ENCODE measurements around the gene ZNF664. TPM values are rescaled to one million over a fixed set of nuclear protein-coding genes. Genes with fewer than 3 reads are reported as not detected.
A peak's percentile ranks its signal among the peaks of the same experiment; 100 is the strongest.

ZNF664 gene
- total RNA-seq, 1 donor from 2014 or later = 25.1 TPM

DNA sequence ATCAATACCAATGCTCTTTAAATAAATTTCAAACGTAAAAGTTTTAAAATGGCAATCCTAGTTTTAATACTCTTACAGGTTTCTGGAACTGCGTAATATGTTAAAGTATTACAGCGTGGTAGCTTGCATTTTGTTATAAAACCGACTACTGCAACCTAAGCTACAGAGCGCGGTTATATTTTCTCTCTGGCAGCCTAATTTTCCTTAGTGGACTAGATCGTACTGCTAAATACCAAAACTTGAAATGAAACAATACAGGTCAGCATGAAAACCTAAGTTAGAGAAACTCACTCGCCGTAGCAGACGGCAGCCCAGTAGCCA is 1.6 kb upstream of the ZNF664 start:
- Histone ChIP-seq H3K36me3 (ENCODE audit: control insufficient read depth in 3 of 3, insufficient read depth in 3 of 3, low read length in 3 of 3) (peaks cover 2 to 7% (median 4%) of the 10 kb centered on the region in 3 donors), H3K4me1 (ENCODE audit: control insufficient read depth in 3 of 3, insufficient read depth in 3 of 3, low read length in 3 of 3) (peaks cover 7 to 19% (median 9%) of the 10 kb centered on the region in 3 donors), H3K9me3 (ENCODE audit: control insufficient read depth in 3 of 3, low read length in 3 of 3) (no peaks in the 10 kb centered on the region), H3K27me3 (ENCODE audit: control insufficient read depth in 3 of 3, insufficient read depth in 3 of 3, low read length in 3 of 3) (no peaks in the 10 kb centered on the region), H3K9ac (ENCODE audit: low read depth in 1 of 3, low read length in 3 of 3) (peak overlapping the region; percentile 82 to 89 (median 87)), H3K27ac (ENCODE audit: low read depth, low read length) (peak overlapping the region; percentile 84), H3K4me3 (ENCODE audit: low read length in 3 of 3) (peak overlapping the region; percentile 76 to 84 (median 84))

DNA sequence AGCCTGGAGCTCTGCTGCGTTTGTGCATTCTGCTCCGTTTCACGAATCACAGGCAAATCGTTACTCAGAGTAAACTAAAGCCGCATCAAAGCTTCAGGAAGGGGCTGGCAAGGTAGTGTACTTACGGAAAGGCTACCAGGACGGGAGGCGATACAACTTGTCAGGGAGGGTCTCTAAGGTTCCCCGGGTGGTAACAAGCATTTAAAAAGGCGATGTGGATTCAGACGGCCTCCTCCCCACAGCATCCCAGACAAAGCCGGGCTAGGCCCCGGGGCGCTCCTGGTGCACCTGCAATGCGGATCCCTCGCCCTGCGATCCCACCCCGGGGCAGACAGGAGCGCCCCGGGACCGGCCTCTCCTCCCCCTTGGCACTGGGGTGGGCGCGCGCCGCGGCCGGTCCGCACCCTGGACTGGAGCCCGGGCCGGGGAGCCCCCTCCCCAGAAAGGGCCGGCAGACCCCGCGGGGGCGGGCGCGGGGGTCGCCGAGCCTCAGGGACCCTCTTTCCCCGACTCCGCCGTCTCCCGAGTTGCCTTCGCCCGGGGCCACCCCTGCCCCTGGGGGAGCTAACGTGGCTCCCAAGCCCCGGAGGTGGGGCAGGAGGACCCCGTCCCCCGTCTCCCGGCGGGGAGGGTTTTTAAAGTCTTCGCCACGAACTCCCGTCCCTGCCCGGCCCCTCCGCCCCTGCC is 1.1 kb upstream of the ZNF664 start:
- peaks cover 3 to 10% (median 6%) of the 10 kb centered on the region in 3 donors for H3K36me3 ChIP-seq (ENCODE audit: control insufficient read depth in 3 of 3, insufficient read depth in 3 of 3, low read length in 3 of 3)
- peak overlapping the region; percentile 84 for H3K27ac ChIP-seq (ENCODE audit: low read depth, low read length)
- H3K4me1 ChIP-seq (ENCODE audit: control insufficient read depth in 3 of 3, insufficient read depth in 3 of 3, low read length in 3 of 3) = peaks cover 7 to 19% (median 9%) of the 10 kb centered on the region in 3 donors
- H3K4me3 ChIP-seq (ENCODE audit: low read length in 3 of 3) = peak overlapping the region; percentile 76 to 84 (median 84)
- H3K9ac ChIP-seq (ENCODE audit: low read depth in 1 of 3, low read length in 3 of 3) = peak overlapping the region; percentile 82 to 89 (median 87)
- no peaks in the 10 kb centered on the region for H3K27me3 ChIP-seq (ENCODE audit: control insufficient read depth in 3 of 3, insufficient read depth in 3 of 3, low read length in 3 of 3)
- H3K9me3 ChIP-seq (ENCODE audit: control insufficient read depth in 3 of 3, low read length in 3 of 3) = no peaks in the 10 kb centered on the region

DNA sequence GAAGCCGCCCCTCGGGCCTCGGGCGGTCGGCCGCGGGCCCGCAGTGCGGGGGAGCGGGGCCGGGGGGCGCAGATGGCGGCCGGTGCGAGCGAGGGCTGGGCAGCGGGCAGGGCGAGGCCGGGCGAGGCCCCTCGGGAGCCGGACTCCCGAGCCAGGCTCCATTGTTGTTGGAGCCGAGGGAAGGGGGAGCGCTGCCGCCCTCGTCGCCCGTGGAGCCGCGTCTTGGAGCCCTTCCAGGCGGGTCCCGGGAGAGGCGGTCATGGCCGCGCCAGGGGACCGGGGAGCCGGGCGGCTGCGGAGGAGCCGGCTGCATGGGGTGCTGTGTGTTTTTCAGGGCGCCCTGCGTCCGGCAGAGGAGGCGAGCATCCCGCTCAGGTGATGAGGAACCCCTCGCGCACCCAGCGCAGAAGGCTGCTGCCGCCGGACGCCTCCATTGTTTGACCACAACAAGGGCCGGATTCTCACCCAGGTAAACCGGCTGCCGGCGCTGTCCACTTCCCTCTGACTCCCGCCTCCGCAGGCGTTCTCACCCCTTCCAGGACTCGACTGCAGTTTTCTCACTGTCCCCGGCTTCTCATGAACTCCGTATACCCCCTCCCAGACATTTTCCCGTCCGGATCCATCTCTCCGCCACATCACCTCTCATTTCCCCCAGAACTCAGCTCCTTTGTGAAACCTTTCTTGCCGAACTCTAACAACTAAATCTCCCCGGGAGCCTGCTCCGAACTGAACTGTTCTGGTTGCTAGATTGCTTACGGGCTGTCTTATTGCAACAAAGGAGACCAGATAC is 732 bp downstream of the ZNF664 start:
- Histone ChIP-seq H3K9ac (ENCODE audit: low read depth in 1 of 3, low read length in 3 of 3) (peak overlapping the region; percentile 61 to 80 (median 71)), H3K4me3 (ENCODE audit: low read length in 3 of 3) (peak overlapping the region; percentile 65 to 77 (median 70)), H3K4me1 (ENCODE audit: control insufficient read depth in 3 of 3, insufficient read depth in 3 of 3, low read length in 3 of 3) (peaks cover 7 to 19% (median 9%) of the 10 kb centered on the region in 3 donors), H3K9me3 (ENCODE audit: control insufficient read depth in 3 of 3, low read length in 3 of 3) (no peaks in the 10 kb centered on the region), H3K36me3 (ENCODE audit: control insufficient read depth in 3 of 3, insufficient read depth in 3 of 3, low read length in 3 of 3) (peaks cover 3 to 13% (median 6%) of the 10 kb centered on the region in 3 donors), H3K27ac (ENCODE audit: low read depth, low read length) (no peak overlapping the region), H3K27me3 (ENCODE audit: control insufficient read depth in 3 of 3, insufficient read depth in 3 of 3, low read length in 3 of 3) (no peaks in the 10 kb centered on the region)

DNA sequence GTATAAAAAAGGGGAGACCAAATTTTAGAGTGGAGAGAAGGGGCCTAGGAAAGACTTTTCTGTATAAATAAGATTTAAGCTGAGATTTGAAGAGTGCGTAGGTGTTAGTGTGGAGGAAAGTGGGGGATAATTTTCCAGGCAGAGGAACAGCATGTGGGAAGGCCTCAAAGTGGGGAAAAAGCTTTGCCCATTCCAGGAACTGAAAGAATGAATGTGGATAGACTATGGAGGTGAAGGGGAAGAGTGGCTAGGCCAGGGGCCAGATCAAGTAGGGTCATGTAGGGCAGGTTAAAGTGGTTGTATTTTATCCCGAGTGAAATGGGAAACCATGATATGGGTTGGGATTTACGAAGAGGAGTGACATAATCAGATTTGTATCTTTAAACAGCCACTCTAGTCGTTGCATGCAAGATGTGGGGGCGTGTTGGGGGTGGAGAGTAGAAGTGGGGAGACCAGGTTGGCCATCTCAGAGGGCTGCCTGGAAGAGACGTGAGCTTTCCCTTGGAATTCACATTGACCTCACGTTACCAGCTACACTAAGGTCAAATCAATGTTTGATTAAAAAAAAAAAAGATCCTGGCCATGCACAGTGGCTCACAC is 3.3 kb downstream of the ZNF664 start:
- Histone ChIP-seq H3K4me1 (ENCODE audit: control insufficient read depth in 3 of 3, insufficient read depth in 3 of 3, low read length in 3 of 3) (peaks cover 7 to 16% (median 9%) of the 10 kb centered on the region in 3 donors), H3K9ac (ENCODE audit: low read depth in 1 of 3, low read length in 3 of 3) (no peak overlapping the region), H3K36me3 (ENCODE audit: control insufficient read depth in 3 of 3, insufficient read depth in 3 of 3, low read length in 3 of 3) (peaks cover 3 to 13% (median 6%) of the 10 kb centered on the region in 3 donors), H3K27ac (ENCODE audit: low read depth, low read length) (no peak overlapping the region), H3K4me3 (ENCODE audit: low read length in 3 of 3) (no peak overlapping the region), H3K9me3 (ENCODE audit: control insufficient read depth in 3 of 3, low read length in 3 of 3) (no peaks in the 10 kb centered on the region), H3K27me3 (ENCODE audit: control insufficient read depth in 3 of 3, insufficient read depth in 3 of 3, low read length in 3 of 3) (no peaks in the 10 kb centered on the region)

DNA sequence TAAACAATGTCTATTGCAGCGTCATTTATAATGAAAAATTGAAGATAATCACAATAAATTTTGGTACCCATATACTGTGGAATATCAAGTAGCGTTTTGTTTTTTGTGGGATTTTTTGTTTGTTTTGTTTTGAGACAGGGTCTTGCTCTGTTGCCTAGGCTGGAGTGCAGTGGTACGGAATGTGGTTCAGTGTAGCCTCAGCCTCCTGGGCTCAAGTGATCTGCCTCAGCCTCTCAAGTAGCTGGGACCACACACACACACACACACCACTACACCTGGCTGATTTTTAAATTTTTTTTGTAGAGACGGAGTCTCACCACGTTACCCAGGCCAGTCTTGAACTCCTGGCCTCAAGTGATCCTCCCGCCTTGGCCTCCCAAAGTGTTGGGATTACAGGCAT is 6.6 kb downstream of the ZNF664 start:
- no peak overlapping the region for H3K9ac ChIP-seq (ENCODE audit: low read depth in 1 of 3, low read length in 3 of 3)
- peaks cover 3 to 12% (median 6%) of the 10 kb centered on the region in 3 donors for H3K36me3 ChIP-seq (ENCODE audit: control insufficient read depth in 3 of 3, insufficient read depth in 3 of 3, low read length in 3 of 3)
- H3K4me1 ChIP-seq (ENCODE audit: control insufficient read depth in 3 of 3, insufficient read depth in 3 of 3, low read length in 3 of 3) = peaks cover 2 to 6% (median 5%) of the 10 kb centered on the region in 3 donors
- no peaks in the 10 kb centered on the region for H3K9me3 ChIP-seq (ENCODE audit: control insufficient read depth in 3 of 3, low read length in 3 of 3)
- H3K27me3 ChIP-seq (ENCODE audit: control insufficient read depth in 3 of 3, insufficient read depth in 3 of 3, low read length in 3 of 3) = no peaks in the 10 kb centered on the region
- no peak overlapping the region for H3K4me3 ChIP-seq (ENCODE audit: low read length in 3 of 3)
- H3K27ac ChIP-seq (ENCODE audit: low read depth, low read length) = no peak overlapping the region

DNA sequence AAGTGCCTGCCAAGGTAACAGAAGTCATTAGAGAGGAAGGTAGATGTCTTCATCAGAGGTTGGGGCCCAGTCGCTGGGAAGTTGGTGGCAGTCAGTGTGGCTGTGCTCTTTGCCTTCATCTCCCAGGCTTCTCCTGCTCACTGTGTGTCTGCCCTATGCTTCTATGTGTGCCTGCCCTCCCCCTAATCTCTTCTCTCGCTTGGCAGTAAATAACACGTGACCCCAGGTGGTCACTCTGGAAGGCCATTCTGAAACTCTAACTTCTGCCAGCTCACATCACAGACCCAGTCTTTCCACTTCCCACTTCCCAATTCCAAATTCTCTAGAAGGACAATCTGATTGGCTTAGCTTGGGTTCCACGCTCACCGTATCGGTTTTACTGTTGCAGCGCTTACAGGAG is 9.3 kb downstream of the ZNF664 start:
- H3K4me1 ChIP-seq (ENCODE audit: control insufficient read depth in 3 of 3, insufficient read depth in 3 of 3, low read length in 3 of 3) = peaks cover 12 to 20% (median 19%) of the 10 kb centered on the region in 3 donors

DNA sequence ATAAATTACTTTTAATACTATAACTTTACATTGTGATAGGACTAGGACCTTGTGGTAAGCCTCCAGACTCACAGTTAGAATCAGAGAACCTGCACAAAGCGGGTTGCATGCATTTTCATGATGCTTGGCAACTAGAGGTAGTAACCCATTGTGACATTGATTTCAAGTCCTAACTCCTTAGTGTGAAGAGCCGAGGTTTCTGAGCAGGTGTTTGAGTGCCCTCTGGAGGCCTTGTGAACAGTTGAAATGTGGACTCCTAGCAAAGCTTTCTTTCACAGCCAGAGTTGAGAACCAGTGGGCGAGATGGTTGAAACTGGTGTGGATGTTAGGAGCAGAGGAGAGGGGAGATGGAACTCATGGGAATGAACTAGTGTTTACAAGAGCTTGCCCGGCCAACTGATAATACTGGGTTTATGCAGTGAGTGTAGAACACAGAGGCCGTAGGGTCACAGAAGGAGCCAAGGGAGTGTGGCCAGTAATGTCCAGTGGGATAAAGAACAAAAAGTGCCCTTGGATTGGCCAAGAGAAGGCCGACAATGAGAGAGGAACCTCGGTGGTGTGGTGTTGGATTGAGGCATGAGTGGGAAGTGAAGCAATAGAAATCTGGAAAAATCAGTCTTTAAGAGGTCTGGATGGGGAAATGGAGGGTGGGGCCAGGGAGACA is 10.9 kb downstream of the ZNF664 start:
- Histone ChIP-seq H3K36me3 (ENCODE audit: control insufficient read depth in 3 of 3, insufficient read depth in 3 of 3, low read length in 3 of 3) (peaks cover 3 to 7% (median 5%) of the 10 kb centered on the region in 3 donors), H3K4me3 (ENCODE audit: low read length in 3 of 3) (no peak overlapping the region), H3K9ac (ENCODE audit: low read depth in 1 of 3, low read length in 3 of 3) (no peak overlapping the region), H3K9me3 (ENCODE audit: control insufficient read depth in 3 of 3, low read length in 3 of 3) (no peaks in the 10 kb centered on the region), H3K27ac (ENCODE audit: low read depth, low read length) (no peak overlapping the region), H3K27me3 (ENCODE audit: control insufficient read depth in 3 of 3, insufficient read depth in 3 of 3, low read length in 3 of 3) (no peaks in the 10 kb centered on the region), H3K4me1 (ENCODE audit: control insufficient read depth in 3 of 3, insufficient read depth in 3 of 3, low read length in 3 of 3) (peaks cover 12 to 22% (median 22%) of the 10 kb centered on the region in 3 donors)

More for the DNA sequence above, 9.3 kb downstream of the ZNF664 start:
- Histone ChIP-seq H3K36me3 (ENCODE audit: control insufficient read depth in 3 of 3, insufficient read depth in 3 of 3, low read length in 3 of 3) (peaks cover 0 to 4% (median 0%) of the 10 kb centered on the region in 3 donors), H3K9ac (ENCODE audit: low read depth in 1 of 3, low read length in 3 of 3) (no peak overlapping the region), H3K4me3 (ENCODE audit: low read length in 3 of 3) (no peak overlapping the region), H3K27ac (ENCODE audit: low read depth, low read length) (no peak overlapping the region), H3K27me3 (ENCODE audit: control insufficient read depth in 3 of 3, insufficient read depth in 3 of 3, low read length in 3 of 3) (no peaks in the 10 kb centered on the region), H3K9me3 (ENCODE audit: control insufficient read depth in 3 of 3, low read length in 3 of 3) (no peaks in the 10 kb centered on the region)

DNA sequence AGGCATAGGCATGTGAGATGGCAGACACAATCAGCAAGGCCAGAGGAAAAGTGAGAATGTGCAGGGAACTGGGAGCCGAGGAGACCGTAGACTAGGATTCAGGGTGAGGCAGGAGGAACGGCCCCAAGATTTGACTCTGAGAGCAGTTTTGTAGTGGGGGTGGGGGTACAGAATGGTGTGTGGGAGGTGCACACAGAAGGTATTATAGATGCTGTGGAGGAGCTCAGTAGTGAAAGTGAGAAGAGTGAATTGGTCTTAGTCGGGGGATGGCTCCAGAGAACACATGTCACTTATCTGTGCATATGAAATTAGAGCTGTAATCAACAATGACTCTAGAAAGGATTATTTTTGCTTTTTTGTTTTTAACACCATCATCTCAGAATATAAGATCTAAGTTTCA is 11.9 kb downstream of the ZNF664 start:
- no peaks in the 10 kb centered on the region for H3K27me3 ChIP-seq (ENCODE audit: control insufficient read depth in 3 of 3, insufficient read depth in 3 of 3, low read length in 3 of 3)
- no peak overlapping the region for H3K4me3 ChIP-seq (ENCODE audit: low read length in 3 of 3)
- H3K27ac ChIP-seq (ENCODE audit: low read depth, low read length) = no peak overlapping the region
- no peak overlapping the region for H3K9ac ChIP-seq (ENCODE audit: low read depth in 1 of 3, low read length in 3 of 3)
- H3K36me3 ChIP-seq (ENCODE audit: control insufficient read depth in 3 of 3, insufficient read depth in 3 of 3, low read length in 3 of 3) = peaks cover 5 to 12% (median 7%) of the 10 kb centered on the region in 3 donors
- no peaks in the 10 kb centered on the region for H3K9me3 ChIP-seq (ENCODE audit: control insufficient read depth in 3 of 3, low read length in 3 of 3)
- peaks cover 18 to 31% (median 29%) of the 10 kb centered on the region in 3 donors for H3K4me1 ChIP-seq (ENCODE audit: control insufficient read depth in 3 of 3, insufficient read depth in 3 of 3, low read length in 3 of 3)

DNA sequence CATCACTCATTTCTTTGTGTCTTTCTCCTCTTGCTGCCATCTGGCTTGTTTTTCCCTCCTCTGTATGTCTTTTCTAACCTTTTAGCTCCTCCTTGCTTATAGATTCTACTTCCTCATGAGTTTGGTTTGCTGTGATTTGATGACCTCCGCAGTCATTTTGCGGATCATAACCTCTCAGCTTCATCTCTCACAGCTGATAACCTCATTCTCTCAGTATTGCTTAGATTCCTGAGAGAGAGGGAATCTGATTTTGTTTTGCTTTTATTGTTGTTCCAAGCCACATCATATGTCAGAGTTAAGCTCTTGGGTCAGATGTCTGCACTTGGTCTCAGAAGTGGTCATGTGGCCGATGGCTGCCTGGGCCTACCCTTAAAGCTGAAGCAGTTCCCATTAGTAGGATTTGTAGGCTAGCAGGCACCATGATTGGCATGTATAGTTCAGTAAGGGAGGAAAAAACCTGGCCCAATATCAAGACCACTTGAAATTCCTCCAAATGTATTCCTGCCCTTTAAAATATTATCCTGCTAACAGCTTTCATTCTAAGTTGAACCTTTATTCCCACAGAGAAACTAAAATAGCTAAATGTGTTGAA is 13.5 kb downstream of the ZNF664 start:
- H3K27me3 ChIP-seq (ENCODE audit: control insufficient read depth in 3 of 3, insufficient read depth in 3 of 3, low read length in 3 of 3) = no peaks in the 10 kb centered on the region
- H3K4me1 ChIP-seq (ENCODE audit: control insufficient read depth in 3 of 3, insufficient read depth in 3 of 3, low read length in 3 of 3) = peaks cover 27 to 36% (median 32%) of the 10 kb centered on the region in 3 donors
- H3K9ac ChIP-seq (ENCODE audit: low read depth in 1 of 3, low read length in 3 of 3) = peak overlapping the region in 2 of 3 donors; percentile 4 to 34
- peaks cover 5 to 12% (median 8%) of the 10 kb centered on the region in 3 donors for H3K36me3 ChIP-seq (ENCODE audit: control insufficient read depth in 3 of 3, insufficient read depth in 3 of 3, low read length in 3 of 3)
- H3K9me3 ChIP-seq (ENCODE audit: control insufficient read depth in 3 of 3, low read length in 3 of 3) = no peaks in the 10 kb centered on the region
- peak overlapping the region; percentile 64 for H3K27ac ChIP-seq (ENCODE audit: low read depth, low read length)
- H3K4me3 ChIP-seq (ENCODE audit: low read length in 3 of 3) = no peak overlapping the region
